Measurements from ENCODE around the gene PIN4. TPM values are rescaled to one million over a fixed set of nuclear protein-coding genes. Genes with fewer than 3 reads are reported as not detected.

Gene PIN4
- total and polyA plus RNA-seq, 2 donors (not counting 3 experiments of a cell fraction or from before 2014, with no cell fraction given) = 4.5 to 10.4 TPM

GRCh38 chrX:72180539-72180938 is 1.0 kb upstream of the PIN4 start:
- TF ChIP-seq, protein P1, sequence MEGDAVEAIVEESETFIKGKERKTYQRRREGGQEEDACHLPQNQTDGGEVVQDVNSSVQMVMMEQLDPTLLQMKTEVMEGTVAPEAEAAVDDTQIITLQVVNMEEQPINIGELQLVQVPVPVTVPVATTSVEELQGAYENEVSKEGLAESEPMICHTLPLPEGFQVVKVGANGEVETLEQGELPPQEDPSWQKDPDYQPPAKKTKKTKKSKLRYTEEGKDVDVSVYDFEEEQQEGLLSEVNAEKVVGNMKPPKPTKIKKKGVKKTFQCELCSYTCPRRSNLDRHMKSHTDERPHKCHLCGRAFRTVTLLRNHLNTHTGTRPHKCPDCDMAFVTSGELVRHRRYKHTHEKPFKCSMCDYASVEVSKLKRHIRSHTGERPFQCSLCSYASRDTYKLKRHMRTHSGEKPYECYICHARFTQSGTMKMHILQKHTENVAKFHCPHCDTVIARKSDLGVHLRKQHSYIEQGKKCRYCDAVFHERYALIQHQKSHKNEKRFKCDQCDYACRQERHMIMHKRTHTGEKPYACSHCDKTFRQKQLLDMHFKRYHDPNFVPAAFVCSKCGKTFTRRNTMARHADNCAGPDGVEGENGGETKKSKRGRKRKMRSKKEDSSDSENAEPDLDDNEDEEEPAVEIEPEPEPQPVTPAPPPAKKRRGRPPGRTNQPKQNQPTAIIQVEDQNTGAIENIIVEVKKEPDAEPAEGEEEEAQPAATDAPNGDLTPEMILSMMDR (IDR thresholded peaks at IDR 0.05; ENCODE audit: extremely low read depth in 1 of 2, insufficient read depth in 1 of 2, low read depth in 1 of 2, low read length in 2 of 2) = no peak
- no peak for TF ChIP-seq FOS (IDR thresholded peaks at IDR 0.05; ENCODE audit: borderline replicate concordance, insufficient read depth, low read length)
- no peak for TF ChIP-seq POLR2AphosphoS5 (IDR thresholded peaks at IDR 0.05; ENCODE audit: insufficient read depth, low read depth, low read length)
- no peak for TF ChIP-seq MYC (IDR thresholded peaks at IDR 0.05; ENCODE audit: low read depth, low read length)
- TF ChIP-seq GATA2 (IDR thresholded peaks at IDR 0.05; ENCODE audit: insufficient read depth, insufficient read length, low read depth, low read length) = no peak
- TF ChIP-seq, protein P2, sequence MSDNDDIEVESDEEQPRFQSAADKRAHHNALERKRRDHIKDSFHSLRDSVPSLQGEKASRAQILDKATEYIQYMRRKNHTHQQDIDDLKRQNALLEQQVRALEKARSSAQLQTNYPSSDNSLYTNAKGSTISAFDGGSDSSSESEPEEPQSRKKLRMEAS (IDR thresholded peaks at IDR 0.05; ENCODE audit: insufficient read depth, insufficient read length) = no peak
- no peak for TF ChIP-seq JUN (IDR thresholded peaks at IDR 0.05; ENCODE audit: borderline replicate concordance, insufficient read depth, insufficient read length, low read depth)
- TF ChIP-seq EZH2 (IDR thresholded peaks at IDR 0.05; ENCODE audit: borderline replicate concordance, low read depth, low read length, severe bottlenecking) = no peak
- TF ChIP-seq POLR2A (IDR thresholded peaks at IDR 0.05; ENCODE audit: low read depth, low read length) = no peak
- dilution Hi-C loops (cut with MboI; ENCODE audit: extremely low pct_ligation_motif_present, low sequenced_read_pairs) = no loop called here
- CTCF ChIA-PET = interaction anchor here (1.5 kb wide), 1 partner anchor 54 kb away, joined by 5 read pairs; no protein-coding TSS in a partner anchor
- no TSS peak for BruUV-seq (replicated peaks)
- Histone ChIP-seq H3K79me2 (ENCODE audit: control insufficient read depth, insufficient read depth, low read length) (peaks cover 20% of the 10 kb centered on the region), H3K27me3 (ENCODE audit: control insufficient read depth in 2 of 2, insufficient read depth in 2 of 2, low read length in 2 of 2) (no peaks in the 10 kb centered on the region), H3K9ac (replicated peaks; ENCODE audit: extremely low read depth, insufficient read depth, low read length) (peak overlapping the region; percentile 75), H3K4me3 (replicated peaks in 1 of 3; ENCODE audit: insufficient read depth in 1 of 3, low read depth in 1 of 3, low read length in 3 of 3) (peak overlapping the region in 1 of 3 experiments; percentile 88), H3K27ac (ENCODE audit: insufficient read depth, low read depth, low read length) (peak overlapping the region; percentile 71), H3K9me3 (replicated peaks; ENCODE audit: control insufficient read depth, insufficient read depth, low read length) (no peaks in the 10 kb centered on the region), H3K9me1 (replicated peaks; ENCODE audit: control insufficient read depth, extremely low read depth, insufficient read depth, low read length) (no peaks in the 10 kb centered on the region), H3K4me2 (ENCODE audit: insufficient read depth, low read length) (peak overlapping the region; percentile 51), H3K4me1 (ENCODE audit: control insufficient read depth, extremely low read depth, insufficient read depth, low read length) (peaks cover 10% of the 10 kb centered on the region), H3K36me3 (ENCODE audit: control insufficient read depth in 2 of 2, extremely low read depth in 1 of 2, insufficient read depth in 2 of 2, low read length in 2 of 2) (no peaks in the 10 kb centered on the region), H4K20me1 (replicated peaks; ENCODE audit: control insufficient read depth, extremely low read depth, insufficient read depth, low read length) (no peaks in the 10 kb centered on the region), H2AFZ (ENCODE audit: low read depth, low read length) (peak overlapping the region; percentile 39)
- POLR2A ChIA-PET = interaction anchor here (1.2 kb wide), 1 partner anchor 96 kb away, joined by 6 read pairs; the partner anchor contains the start of gene RPS4X
- intact Hi-C loops (cut with micrococcal nuclease) = loop anchor here (5.0 kb wide), 2 partner anchors 53 to 183 kb away; no protein-coding TSS in a partner anchor
- no peak for DNase-seq (ENCODE audit: low read depth, low spot score)
- FAIRE-seq = no peak

All from endothelial cell of umbilical vein (primary cell).